MCF 10A (cell line): ENCODE measurements around the gene UVSSA. TPM values are rescaled to one million over a fixed set of nuclear protein-coding genes. Genes with fewer than 3 reads are reported as not detected.

Source experiments
- BruUV-seq: library from RNA; stranded (reverse); fragments of 400-500 nt; replicated peaks from 2 replicates; lab custom pipeline; 2021; lab: Mats Ljungman, UMichigan
- CTCF ChIA-PET: fragments of 300-600 bp; sonication (Branson Sonifier 250); formaldehyde crosslinking; extraction: SDS; loops from one replicate; lab custom pipeline; 2021; ENCODE audit warnings: antibody characterized with exemption, inconsistent platforms; lab: Yijun Ruan, JAX
- POLR2A ChIA-PET: fragments of 300-600, 350-650 bp; sonication (Branson Sonifier 250); formaldehyde crosslinking; extraction: SDS; loops from one replicate; lab custom pipeline; 2020; ENCODE audit warnings: antibody characterized with exemption, inconsistent platforms; lab: Yijun Ruan, JAX
- DNase-seq: peaks from one replicate; pipeline ENCODE4 v3.0.0-alpha.2; 2018; ENCODE audit not compliant: unreplicated experiment
- H3K27ac Mint-ChIP-seq: one replicate; pipeline ENCODE4 v1.8.0; 2022; ENCODE audit warnings: mild to moderate bottlenecking, low read depth, mixed read lengths; ENCODE audit not compliant: unreplicated experiment
- H3K27me3 Mint-ChIP-seq: one replicate; pipeline ENCODE4 v1.8.0; 2022; ENCODE audit warnings: mixed read lengths; ENCODE audit not compliant: insufficient read depth, unreplicated experiment
- H3K36me3 Mint-ChIP-seq: one replicate; pipeline ENCODE4 v1.8.0; 2022; ENCODE audit warnings: mild to moderate bottlenecking, moderate library complexity, mixed read lengths; ENCODE audit not compliant: insufficient read depth, unreplicated experiment
- H3K4me1 Mint-ChIP-seq: one replicate; pipeline ENCODE4 v1.8.0; 2022; ENCODE audit warnings: mixed read lengths; ENCODE audit not compliant: insufficient read depth, unreplicated experiment
- H3K4me3 Mint-ChIP-seq: one replicate; pipeline ENCODE4 v1.8.0; 2022; ENCODE audit warnings: mild to moderate bottlenecking, moderate library complexity, mixed read lengths; ENCODE audit not compliant: unreplicated experiment
- H3K9me3 Mint-ChIP-seq: one replicate; pipeline ENCODE4 v1.8.0; 2022; ENCODE audit warnings: mixed read lengths; ENCODE audit not compliant: unreplicated experiment
- CTCF ChIP-seq: fragments of 200-600 bp; IDR thresholded peaks from one replicate; pipeline ENCODE4 v1.8.0; 2022; ENCODE audit warnings: antibody characterized with exemption, mild to moderate bottlenecking; ENCODE audit not compliant: unreplicated experiment
- intact Hi-C: fragments of 100-400 bp; cut with micrococcal nuclease; formaldehyde crosslinking; loops from 2 replicates; pipeline ENCODE4 v1.14.1; 2022
- total RNA-seq: library from RNA; stranded (reverse); gene quantifications from 2 replicates; pipeline ENCODE4 v1.2.3, GENCODE V29; 2022

UVSSA gene
- total RNA-seq, 1 experiment from 2014 or later: 43.6 TPM

DNA sequence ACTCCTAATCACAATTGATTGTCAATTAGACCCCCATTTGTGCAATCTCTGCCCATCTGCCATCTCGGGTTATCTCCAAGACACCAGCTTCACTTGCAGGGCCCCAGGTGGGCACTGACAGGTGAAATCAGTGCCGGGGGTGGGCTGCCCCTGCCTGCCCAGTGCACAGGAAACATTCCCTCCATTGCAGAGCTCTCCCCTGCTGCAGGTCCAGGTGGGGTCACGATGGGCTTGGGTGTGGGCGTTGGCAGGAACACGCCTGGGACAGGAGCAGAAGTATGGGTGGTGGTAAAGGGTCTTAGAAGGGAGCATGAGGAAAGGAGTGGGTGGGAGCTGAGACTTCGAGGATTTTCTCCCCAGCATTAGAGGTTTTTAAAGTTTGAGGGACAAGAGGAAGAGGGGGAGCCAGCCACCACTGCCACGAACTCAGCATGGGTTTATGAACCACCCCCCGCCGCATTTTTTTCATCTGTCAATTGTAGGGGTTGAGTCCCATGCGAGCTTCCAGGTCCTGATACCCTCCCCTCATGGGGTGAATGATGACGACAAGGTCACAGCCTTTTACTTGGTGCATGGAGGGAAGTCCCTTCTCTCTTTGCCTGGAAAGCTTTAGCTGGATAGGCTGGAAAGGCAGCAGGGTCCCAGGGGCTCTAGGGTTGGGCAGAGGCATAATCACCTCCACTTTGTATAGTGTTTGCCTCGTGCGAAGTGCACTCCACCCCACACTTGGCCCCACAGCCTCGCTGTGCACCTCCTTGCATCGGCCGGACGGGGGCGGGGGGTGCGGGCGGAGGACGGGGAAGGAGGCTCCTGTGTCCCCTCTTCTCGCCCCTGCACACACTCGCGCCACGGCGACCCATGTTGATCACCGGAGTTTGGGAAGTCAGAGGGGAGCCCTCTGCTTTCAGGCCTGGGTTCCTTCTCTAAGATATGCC, 62.8 kb downstream of the UVSSA start:
- TF ChIP-seq CTCF: no peak
- Mint-ChIP-seq H3K9me3 (no peaks in the 10 kb centered on the region), H3K27ac (no peak overlapping the region), H3K4me3 (no peak overlapping the region), H3K36me3 (peaks cover 2% of the 10 kb centered on the region), H3K27me3 (peaks cover 21% of the 10 kb centered on the region), H3K4me1 (no peaks in the 10 kb centered on the region)
- BruUV-seq: no TSS peak
- CTCF ChIA-PET: no interaction called here
- intact Hi-C loops: no loop called here
- no peak for DNase-seq
- POLR2A ChIA-PET: no interaction called here

- peak; percentile 11 for DNase-seq
- ChIA-PET POLR2A (no interaction called here), CTCF (no interaction called here)
- BruUV-seq: no TSS peak
- no peak for TF ChIP-seq CTCF
- H3K27me3 Mint-ChIP-seq: peaks cover 21% of the 10 kb centered on the region
- no peak overlapping the region for H3K4me3 Mint-ChIP-seq
- H3K4me1 Mint-ChIP-seq: no peaks in the 10 kb centered on the region
- intact Hi-C loops: no loop called here
- H3K27ac Mint-ChIP-seq: no peak overlapping the region
- no peaks in the 10 kb centered on the region for H3K9me3 Mint-ChIP-seq
- H3K36me3 Mint-ChIP-seq: no peaks in the 10 kb centered on the region
Observed at GRCh38 chr4:1410491-1411325, 63.7 kb downstream of the UVSSA start.

- Mint-ChIP-seq H3K9me3 (no peaks in the 10 kb centered on the region), H3K4me1 (no peaks in the 10 kb centered on the region), H3K27me3 (peaks cover 21% of the 10 kb centered on the region), H3K36me3 (no peaks in the 10 kb centered on the region), H3K27ac (no peak overlapping the region), H3K4me3 (no peak overlapping the region)
- CTCF ChIA-PET: interaction anchor here (0.5 to 0.7 kb wide), 3 partner anchors 172 to 235 kb away, joined by 3 to 4 read pairs (median 3); no protein-coding TSS in a partner anchor
- DNase-seq: no peak
- no TSS peak for BruUV-seq
- intact Hi-C loops: no loop called here
- no peak for TF ChIP-seq CTCF
- POLR2A ChIA-PET: no interaction called here
Observed at GRCh38 chr4:1411436-1412375, 64.7 kb downstream of the UVSSA start.
